Heart right ventricle (tissue), 16 donors: ENCODE data around the gene NARS2. TPM values are rescaled to one million over a fixed set of nuclear protein-coding genes. Genes with fewer than 3 reads are reported as not detected.
"Not testable (repeated sequence)": the region's sequence is repeated elsewhere in the genome, so short reads cannot be mapped to it uniquely, and the experiment has no call there.

Experiments
- ATAC-seq, 8 donors: fragments of 200-7000 bp; cut with Tn5 transposase; one replicate each; pipeline ENCODE4 v1.9.1; 2020; ENCODE audit warnings: mild to moderate bottlenecking in 8 of 8, moderate library complexity in 8 of 8, moderate number of reproducible peaks in 1 of 8
- DNase-seq, 2 donors: peaks; one replicate each; pipeline ENCODE4 v3.0.0-alpha.2; 2020
- H3K27ac ChIP-seq, 10 donors: fragments of 200-600 bp; sonication (generic) in 2 of 10; one replicate each; pipeline versions ENCODE4 v1.5.0 to v1.8.0; 2020 to 2022; ENCODE audit warnings: mild to moderate bottlenecking in 3 of 10
- H3K27me3 ChIP-seq, 7 donors: fragments of 200-600 bp; one replicate each; pipeline ENCODE4 v1.8.0; 2021 to 2022; ENCODE audit warnings: mild to moderate bottlenecking in 2 of 7
- H3K36me3 ChIP-seq, 9 donors: fragments of 200-600 bp; sonication (generic) in 1 of 9; one replicate each; pipeline versions ENCODE4 v1.5.0 to v1.8.0; 2020 to 2022; ENCODE audit warnings: mild to moderate bottlenecking in 2 of 9
- H3K4me1 ChIP-seq, 9 donors: fragments of 200-600 bp; sonication (generic) in 1 of 9; one replicate each; pipeline versions ENCODE4 v1.5.0 to v1.8.0; 2020 to 2022; ENCODE audit warnings: mild to moderate bottlenecking in 4 of 9
- H3K4me3 ChIP-seq, 10 donors: fragments of 200-600 bp; sonication (generic) in 2 of 10; one replicate each; pipeline versions ENCODE4 v1.5.0 to v1.8.0; 2020 to 2022; ENCODE audit warnings: mild to moderate bottlenecking in 7 of 10, moderate library complexity in 2 of 10
- H3K9me3 ChIP-seq, 11 donors: fragments of 200-600 bp in 10 of 11; sonication (generic) in 2 of 11; one replicate each; pipeline versions ENCODE4 v1.5.0 to v1.8.0; 2013 to 2022; ENCODE audit warnings: mild to moderate bottlenecking in 2 of 11, control low read depth in 1 of 11, moderate library complexity in 1 of 11
- CTCF ChIP-seq, 9 donors: fragments of 200-600 bp; sonication (generic) in 2 of 9; IDR thresholded peaks; one replicate each; pipeline versions ENCODE4 v1.5.0 to v1.8.0; 2021 to 2022; ENCODE audit warnings: antibody characterized with exemption in 9 of 9, mild to moderate bottlenecking in 5 of 9, moderate library complexity in 1 of 9
- WGBS, 2 donors: extraction: QIAGEN DNeasy Blood & Tissue Kit; methylation state at CpG; one replicate each; pipeline ENCODE4 v1.1.7; 2013; ENCODE audit warnings: inconsistent platforms in 1 of 2; 5-methylcytosine and 5-hydroxymethylcytosine counted together
- intact Hi-C, 10 donors: fragments of 100-400 bp; cut with DNase I; formaldehyde crosslinking; loops; one replicate each; pipeline versions ENCODE4 v1.11.1 to v1.14.2; 2022
- polyA plus RNA-seq, 2 donors: library from polyadenylated mRNA; stranded (reverse); fragments of 200-250 nt; gene quantifications; one replicate each; pipeline ENCODE4 v1.2.3, GENCODE V29; 2013
- total RNA-seq, 10 donors: library from RNA; stranded (reverse); fragmentation: NEBNext Ultra II Directional in 3 of 10; extraction: Animal tissue kit (Norgen Biotek cat#: 25700) in 3 of 10; gene quantifications; one replicate each; pipeline versions ENCODE4 v1.2.1 to v1.2.4, GENCODE V29; 2021 to 2023
- donor health status: Arrhythmogenic right ventricular cardiomyopathy.
- donor health status: ischemic (EF 13 %, LVEDD 7.1; RV severe dilation, severe dysfunction).
- donor health status: healthy with polysubstance abuse.
- donor health status: DM: no; HTN: yes; CAD: no.
- donor health status: DM: no; HTN: no; CAD: no.
- donor health status: ischemic (EF 25% LVEDD 6.9; RV normal size, moderate dysfunction).
- donor health status: ischemic (EF 25% LVEDD 5.7; RV mildly dilated, moderate dysfunction).
- donor health status: healthy.
- donor health status: DM: yes; HTN: yes; CAD: no.
- donor health status: Ischemic cardiomyopathy.
- donor health status: ischemic (EF 35%, LVEDD 5.7; RV mildly dilated, moderate dysfunction).
- donor health status: nonischemic (EF 11% LVEDD 7.7; RV severe dilation, severe dysfunction).
- donor health status: DM: yes; HTN: yes; CAD: no.
- donor health status: PGD.
- donor health status: ischemic (EF 29% LVEDD 5.4; RV normal size, mild dysfunction).
- donor health status: nonischemic (EF 23%, LVEDD 6.1; RV moderate dilation, normal function).

NARS2 gene
- total and polyA plus RNA-seq, 12 donors = 12.4 to 20.1 (median 16.7) TPM

DNA sequence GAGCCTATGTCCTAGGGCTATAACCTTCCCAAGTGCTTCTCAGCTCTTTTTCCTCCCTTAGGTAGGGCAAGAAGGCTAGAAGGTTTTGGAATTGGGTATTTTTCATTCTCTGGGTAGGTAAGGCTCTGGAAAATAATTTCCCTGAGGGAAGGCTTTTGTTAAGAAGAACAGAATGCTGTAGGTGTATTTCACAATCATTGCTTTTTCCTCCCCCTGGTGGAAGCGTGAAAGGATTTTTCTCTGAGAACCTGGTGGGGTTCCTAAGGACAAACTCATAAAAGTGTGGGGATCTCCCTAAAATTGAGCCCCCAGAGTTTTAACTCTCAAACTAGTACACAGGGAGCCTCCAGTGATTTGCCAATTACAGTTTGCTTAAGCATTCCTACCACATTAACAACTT is 41.1 kb upstream of the NARS2 start:
- Histone ChIP-seq H3K27ac (no peak overlapping the region), H3K4me3 (no peak overlapping the region), H3K9me3 (peaks cover 0 to 29% (median 3%) of the 10 kb centered on the region in 11 donors), H3K36me3 (no peaks in the 10 kb centered on the region), H3K4me1 (no peaks in the 10 kb centered on the region), H3K27me3 (no peaks in the 10 kb centered on the region)
- ATAC-seq (no peak), DNase-seq (no peak)
- no peak for TF ChIP-seq CTCF (IDR thresholded peaks at IDR 0.05)
- WGBS, 2 donors = 92 to 94% methylated on average over 1 of the region's 1 CpG
- intact Hi-C loops = no loop called here

DNA sequence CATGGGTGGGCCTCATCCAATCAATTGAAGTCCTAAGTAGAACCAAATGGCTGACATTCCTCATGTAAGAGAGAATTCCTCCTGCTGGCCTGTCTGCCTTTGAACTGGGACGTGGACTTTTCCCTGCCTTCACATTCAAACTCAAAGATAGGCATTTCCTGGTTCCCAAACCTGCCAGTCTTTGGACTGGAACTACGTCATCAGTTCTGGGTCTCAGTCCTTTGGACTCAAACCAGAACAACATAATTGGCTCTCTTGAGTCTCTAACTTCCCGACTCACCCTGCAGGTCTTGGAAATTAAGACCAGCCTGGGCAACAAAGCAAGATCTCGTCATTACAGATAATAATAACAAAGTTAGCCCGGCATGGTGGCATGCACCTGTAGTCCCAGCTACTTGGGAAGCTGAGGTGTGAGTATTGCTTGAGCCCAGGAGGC is 38.7 kb upstream of the NARS2 start:
- intact Hi-C loops = no loop called here
- ATAC-seq (no peak), DNase-seq (no peak)
- H3K4me1 ChIP-seq = no peaks in the 10 kb centered on the region
- 66 to 74% methylated on average over 5 of the region's 5 CpGs for WGBS, 2 donors
- peaks cover 0 to 6% (median 0%) of the 10 kb centered on the region in 11 donors for H3K9me3 ChIP-seq
- no peak for TF ChIP-seq CTCF (IDR thresholded peaks at IDR 0.05)
- H3K27me3 ChIP-seq = peaks cover 0 to 4% (median 0%) of the 10 kb centered on the region in 7 donors
- H3K27ac ChIP-seq = no peak overlapping the region
- H3K4me3 ChIP-seq = no peak overlapping the region
- no peaks in the 10 kb centered on the region for H3K36me3 ChIP-seq

GRCh38 chr11:78612721-78613377 is 38.2 kb upstream of the NARS2 start:
- Histone ChIP-seq H3K9me3 (peaks cover 0 to 6% (median 0%) of the 10 kb centered on the region in 11 donors), H3K36me3 (no peaks in the 10 kb centered on the region), H3K27me3 (peaks cover 0 to 5% (median 0%) of the 10 kb centered on the region in 7 donors), H3K4me1 (no peaks in the 10 kb centered on the region), H3K27ac (no peak overlapping the region), H3K4me3 (no peak overlapping the region)
- TF ChIP-seq CTCF (IDR thresholded peaks at IDR 0.05) = no peak
- ATAC-seq (no peak), DNase-seq (no peak)
- WGBS, 2 donors = 68 to 71% methylated on average over 4 of the region's 4 CpGs
- intact Hi-C loops = no loop called here

GRCh38 chr11:78609321-78609720 is 34.7 kb upstream of the NARS2 start:
- ATAC-seq, H3K9me3 ChIP-seq, H3K4me1 ChIP-seq, H3K4me3 ChIP-seq, intact Hi-C loops, H3K27ac ChIP-seq, H3K36me3 ChIP-seq, H3K27me3 ChIP-seq, DNase-seq: not testable (repeated sequence)
- 79 to 93% methylated on average over 5 of the region's 5 CpGs for WGBS, 2 donors

- Histone ChIP-seq H3K27me3 (peaks cover 0 to 12% (median 6%) of the 10 kb centered on the region in 7 donors), H3K36me3 (no peaks in the 10 kb centered on the region), H3K27ac (no peak overlapping the region), H3K9me3 (no peaks in the 10 kb centered on the region), H3K4me1 (no peaks in the 10 kb centered on the region), H3K4me3 (no peak overlapping the region)
- intact Hi-C loops = no loop called here
- no peak for DNase-seq
- no peak for ATAC-seq
- no peak for TF ChIP-seq CTCF (IDR thresholded peaks at IDR 0.05)
Measured at GRCh38 chr11:78607696-78608095, 33.0 kb upstream of the NARS2 start.
